H1 (cell line): ENCODE measurements around the gene POP5. TPM values are rescaled to one million over a fixed set of nuclear protein-coding genes. Genes with fewer than 3 reads are reported as not detected.

Experiments used
- CTCF ChIA-PET: fragments of 300-600 bp; sonication (Branson Sonifier 250); formaldehyde crosslinking; loops from one replicate; lab custom pipeline; 2021; ENCODE audit not compliant: partially characterized antibody; lab: Charles Lee
- POLR2A ChIA-PET: fragments of 300-600 bp; sonication (Branson Sonifier 250); formaldehyde crosslinking; loops from one replicate; lab custom pipeline; 2021; ENCODE audit warnings: inconsistent platforms; ENCODE audit not compliant: partially characterized antibody; lab: Charles Lee
- DNase-seq, 2 experiments: peaks; one replicate each; pipeline versions ENCODE4 v3.0.0 to v3.0.0-alpha.2; 2010 to 2022; ENCODE audit warnings: low spot score in 2 of 2, low read depth in 1 of 2, mixed read lengths in 1 of 2
- FAIRE-seq: peaks from 2 replicates; lab custom pipeline; 2011; peaks lifted over from hg19 to GRCh38; lab: Jason Lieb, UNC
- H2AFZ ChIP-seq: 2 replicates; pipeline ENCODE4 v1.8.1; 2012; ENCODE audit warnings: low read length, inconsistent platforms
- H2AK5ac ChIP-seq: 2 replicates; pipeline ENCODE4 v1.6.1; 2013; ENCODE audit warnings: low read depth, low read length
- H2BK120ac ChIP-seq: replicated peaks from 2 replicates; pipeline ENCODE3; 2013; ENCODE audit warnings: low read depth, low read length, inconsistent platforms
- H2BK12ac ChIP-seq: 2 replicates; pipeline ENCODE4 v1.6.1; 2013; ENCODE audit warnings: low read depth, low read length
- H2BK15ac ChIP-seq: 2 replicates; pipeline ENCODE4 v1.6.1; 2013; ENCODE audit warnings: low read length
- H2BK20ac ChIP-seq: 2 replicates; pipeline ENCODE4 v1.6.1; 2013; ENCODE audit warnings: low read length
- H2BK5ac ChIP-seq: 2 replicates; pipeline ENCODE4 v1.6.1; 2013; ENCODE audit warnings: low read depth, low read length
- H3K14ac ChIP-seq: 2 replicates; pipeline ENCODE4 v1.6.1; 2013; ENCODE audit warnings: inconsistent platforms; ENCODE audit not compliant: insufficient read length
- H3K18ac ChIP-seq: 2 replicates; pipeline ENCODE4 v1.6.1; 2013; ENCODE audit warnings: low read length; ENCODE audit errors: extremely low read depth
- H3K23ac ChIP-seq: 2 replicates; pipeline ENCODE4 v1.6.1; 2013; ENCODE audit warnings: inconsistent platforms; ENCODE audit not compliant: insufficient read length
- H3K23me2 ChIP-seq: 2 replicates; pipeline ENCODE4 v1.6.1; 2013; ENCODE audit warnings: low read depth, low read length
- H3K27ac ChIP-seq: 2 replicates; pipeline ENCODE4 v1.6.1; 2011; ENCODE audit warnings: low read depth, low read length, inconsistent platforms
- H3K27me3 ChIP-seq, 4 experiments: replicated peaks in 1 of 4; 1 replicate in 1 of 4; 2 replicates in 3 of 4; pipeline versions ENCODE4 v1.6.1 to v1.8.1; 2011 to 2013; ENCODE audit warnings: low read length in 3 of 4, mild to moderate bottlenecking in 3 of 4, inconsistent platforms in 2 of 4, mixed read lengths in 2 of 4, moderate library complexity in 1 of 4; ENCODE audit not compliant: control insufficient read depth in 3 of 4, insufficient read depth in 3 of 4; ENCODE audit errors: extremely low read depth in 1 of 4
- H3K36me3 ChIP-seq, 4 experiments: 2 replicates each; pipeline versions ENCODE4 v1.6.1 to v1.8.1; 2011 to 2013; ENCODE audit warnings: mild to moderate bottlenecking in 4 of 4, low read length in 3 of 4, moderate library complexity in 2 of 4, control low read depth in 1 of 4, inconsistent platforms in 1 of 4; ENCODE audit not compliant: insufficient read depth in 4 of 4, control insufficient read depth in 2 of 4
- H3K4ac ChIP-seq: replicated peaks from 2 replicates; pipeline ENCODE3; 2013; ENCODE audit warnings: low read length, low read depth, mixed read lengths, inconsistent platforms; ENCODE audit not compliant: insufficient read length
- H3K4me1 ChIP-seq, 4 experiments: replicated peaks in 1 of 4; 1 replicate in 1 of 4; 2 replicates in 3 of 4; pipeline versions ENCODE4 v1.6.1 to v1.8.1; 2011 to 2013; ENCODE audit warnings: low read length in 3 of 4, inconsistent platforms in 2 of 4, mixed read lengths in 1 of 4; ENCODE audit not compliant: insufficient read depth in 4 of 4, control insufficient read depth in 3 of 4
- H3K4me2 ChIP-seq, 2 experiments: 2 replicates each; pipeline versions ENCODE4 v1.6.1 to v1.8.1; 2011 to 2013; ENCODE audit warnings: low read depth in 2 of 2, low read length in 2 of 2, control low read depth in 1 of 2, inconsistent platforms in 1 of 2, mild to moderate bottlenecking in 1 of 2; ENCODE audit not compliant: insufficient read depth in 1 of 2
- H3K4me3 ChIP-seq, 4 experiments: fragments of 200-600, 300-600 bp in 1 of 4; sonication (generic), shearing (Covaris generic), sonication (Bioruptor Twin) in 1 of 4; 2 replicates each; pipeline versions ENCODE4 v1.5.1 to v1.8.1; 2011 to 2016; ENCODE audit warnings: low read length in 4 of 4, low read depth in 3 of 4, control low read depth in 2 of 4, inconsistent platforms in 2 of 4, mild to moderate bottlenecking in 2 of 4, mixed read lengths in 1 of 4, moderate library complexity in 1 of 4; ENCODE audit not compliant: insufficient read depth in 2 of 4; ENCODE audit errors: extremely low read depth in 1 of 4
- H3K56ac ChIP-seq: replicated peaks from 2 replicates; pipeline ENCODE3; 2013; ENCODE audit warnings: low read depth, mild to moderate bottlenecking, mixed read lengths, low read length, inconsistent platforms; ENCODE audit not compliant: insufficient read length
- H3K79me1 ChIP-seq: 2 replicates; pipeline ENCODE4 v1.6.1; 2013; ENCODE audit warnings: low read depth, low read length, control low read depth
- H3K79me2 ChIP-seq, 2 experiments: 2 replicates each; pipeline versions ENCODE4 v1.6.1 to v1.8.1; 2012 to 2013; ENCODE audit warnings: low read length in 2 of 2, mild to moderate bottlenecking in 2 of 2, inconsistent platforms in 1 of 2; ENCODE audit not compliant: insufficient read depth in 2 of 2, control insufficient read depth in 1 of 2
- H3K9ac ChIP-seq, 4 experiments: replicated peaks in 1 of 4; 1 replicate in 1 of 4; 2 replicates in 3 of 4; pipeline versions ENCODE4 v1.6.1 to v1.8.1; 2011 to 2013; ENCODE audit warnings: low read depth in 3 of 4, low read length in 3 of 4, control low read depth in 2 of 4, mild to moderate bottlenecking in 2 of 4, moderate library complexity in 2 of 4, inconsistent platforms in 1 of 4; ENCODE audit errors: extremely low read depth in 1 of 4
- H3K9me3 ChIP-seq, 2 experiments: 2 replicates each; pipeline versions ENCODE4 v1.6.1 to v1.8.1; 2012 to 2013; ENCODE audit warnings: mild to moderate bottlenecking in 2 of 2, moderate library complexity in 2 of 2, control low read depth in 1 of 2, inconsistent platforms in 1 of 2, low read depth in 1 of 2, low read length in 1 of 2, mixed read lengths in 1 of 2; ENCODE audit not compliant: insufficient read depth in 2 of 2
- H4K20me1 ChIP-seq, 2 experiments: replicated peaks in 1 of 2; 2 replicates each; pipeline versions ENCODE3 to v1.8.1; 2011 to 2013; ENCODE audit warnings: inconsistent platforms in 2 of 2, low read length in 2 of 2, mild to moderate bottlenecking in 1 of 2; ENCODE audit not compliant: insufficient read depth in 2 of 2, control insufficient read depth in 1 of 2
- H4K5ac ChIP-seq: 2 replicates; pipeline ENCODE4 v1.6.1; 2013; ENCODE audit warnings: low read length, low read depth, mixed read lengths, inconsistent platforms; ENCODE audit not compliant: insufficient read length
- H4K8ac ChIP-seq: 2 replicates; pipeline ENCODE4 v1.8.0; 2013; ENCODE audit warnings: mild to moderate bottlenecking, moderate library complexity, low read length, inconsistent platforms; ENCODE audit not compliant: insufficient read depth; ENCODE audit errors: extremely low read depth
- H4K91ac ChIP-seq: replicated peaks from 2 replicates; pipeline ENCODE3; 2013; ENCODE audit warnings: low read length, mixed read lengths, inconsistent platforms; ENCODE audit not compliant: insufficient read length
- EGR1 ChIP-seq: IDR thresholded peaks from 2 replicates; pipeline ENCODE4 v1.6.1; 2011; ENCODE audit warnings: low read depth, low read length, borderline replicate concordance
- GABPA ChIP-seq: IDR thresholded peaks from 2 replicates; pipeline ENCODE4 v1.6.1; 2011; ENCODE audit warnings: mild to moderate bottlenecking, low read length, moderate library complexity, borderline replicate concordance; ENCODE audit not compliant: insufficient read depth
- MAFK ChIP-seq: IDR thresholded peaks from 2 replicates; pipeline ENCODE4 v1.6.1; 2012; ENCODE audit warnings: low read depth, mild to moderate bottlenecking, improper control_type of control experiment, low read length
- POLR2AphosphoS5 ChIP-seq: IDR thresholded peaks from 2 replicates; pipeline ENCODE4 v1.6.1; 2011; ENCODE audit warnings: low read depth, low read length
- WGBS, 2 experiments: shearing (Covaris generic) in 1 of 2; methylation state at CpG; one replicate each; pipeline versions ENCODE4 v1.1.6 to v1.1.7; 2013 to 2015; ENCODE audit warnings: low lambda C conversion rate in 2 of 2, mixed read lengths in 2 of 2, inconsistent platforms in 1 of 2, low coverage in 1 of 2, missing lambda C conversion rate in 1 of 2; ENCODE audit not compliant: insufficient replicate concordance in 2 of 2, insufficient coverage in 1 of 2, insufficient read length in 1 of 2; ENCODE audit errors: extremely low coverage in 1 of 2, missing lambda C conversion rate in 1 of 2; 5-methylcytosine and 5-hydroxymethylcytosine counted together
- polyA plus RNA-seq, 7 experiments: library from polyadenylated mRNA; depleted of rRNA in 3 of 7; stranded (reverse) in 5 of 7; unstranded in 2 of 7; fragments of >200 nt in 5 of 7; fragments of 200-250 nt in 2 of 7; gene quantifications; 1 replicate in 5 of 7; 2 replicates in 1 of 7; 4 replicates in 1 of 7; pipeline versions ENCODE4 v1.2.1 to v1.2.3, GENCODE V29; 2011 to 2013; ENCODE audit warnings: missing spikeins in 2 of 7, mixed read lengths in 2 of 7
- total RNA-seq: library from RNA; stranded (reverse); fragmentation: NEBNext Ultra II Directional; extraction: Animal tissue kit (Norgen Biotek cat#: 25700); gene quantifications from 2 replicates; pipeline ENCODE4 v1.2.1, GENCODE V29; 2021
- TF ChIP-seq, protein P1 (sequence below): IDR thresholded peaks from 2 replicates; pipeline ENCODE4 v1.6.1; 2011; ENCODE audit warnings: low read depth, mild to moderate bottlenecking, low read length; ENCODE audit not compliant: insufficient read depth

POP5 gene
- total and polyA plus RNA-seq, 2 of the 8 experiments (the other 6 are each of a cell fraction or from before 2014, with no cell fraction given): 59.7 to 124 TPM

GRCh38 chr12:120554678-120555077 lies 26.5 kb downstream of the POP5 start:
- TF ChIP-seq GABPA (no peak), POLR2AphosphoS5 (no peak), EGR1 (no peak), MAFK (no peak)
- TF ChIP-seq, protein P1, sequence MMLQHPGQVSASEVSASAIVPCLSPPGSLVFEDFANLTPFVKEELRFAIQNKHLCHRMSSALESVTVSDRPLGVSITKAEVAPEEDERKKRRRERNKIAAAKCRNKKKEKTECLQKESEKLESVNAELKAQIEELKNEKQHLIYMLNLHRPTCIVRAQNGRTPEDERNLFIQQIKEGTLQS: no peak
- H3K79me2 ChIP-seq: peaks cover 0 to 8% of the 10 kb centered on the region in 2 experiments; a peak in 1 of 4 replicates
- H3K4me1 ChIP-seq: no peaks in the 10 kb centered on the region
- no peak overlapping the region for H2BK120ac ChIP-seq
- H3K9me3 ChIP-seq: no peaks in the 10 kb centered on the region
- no peak overlapping the region for H3K23ac ChIP-seq
- CTCF ChIA-PET: interaction anchor here (0.8 to 1.1 kb wide), 2 partner anchors 46 to 52 kb away, joined by 3 to 4 read pairs; no protein-coding TSS in a partner anchor
- no peaks in the 10 kb centered on the region for H3K23me2 ChIP-seq
- H4K91ac ChIP-seq: no peak overlapping the region
- H2BK20ac ChIP-seq: no peak overlapping the region
- H4K5ac ChIP-seq: no peak overlapping the region
- DNase-seq (no peak), FAIRE-seq (no peak)
- H3K14ac ChIP-seq: no peak overlapping the region
- no peak overlapping the region for H4K8ac ChIP-seq
- no peak overlapping the region for H3K9ac ChIP-seq
- 95% methylated on average over 1 of the region's 1 CpG; no CpG with 5 or more reads in 1 of the 2 experiments for WGBS, 2 experiments
- H2AFZ ChIP-seq: no peak overlapping the region
- no peak overlapping the region for H2BK15ac ChIP-seq
- H3K56ac ChIP-seq: no peak overlapping the region
- H3K27me3 ChIP-seq: no peaks in the 10 kb centered on the region
- peaks cover 0 to 6% of the 10 kb centered on the region in 2 experiments for H4K20me1 ChIP-seq
- H3K4me2 ChIP-seq: no peak overlapping the region
- no peak overlapping the region for H3K4me3 ChIP-seq
- no peak overlapping the region for H3K18ac ChIP-seq
- H3K36me3 ChIP-seq: peaks cover 11 to 50% (median 33%) of the 10 kb centered on the region in 4 experiments
- H2AK5ac ChIP-seq: no peak overlapping the region
- no peaks in the 10 kb centered on the region; the same call in 1 of the 2 replicates for H3K79me1 ChIP-seq
- no peak overlapping the region for H2BK12ac ChIP-seq
- H3K27ac ChIP-seq: no peak overlapping the region
- POLR2A ChIA-PET: interaction anchor here (1.1 kb wide), 1 partner anchor 171 kb away, joined by 3 read pairs; no protein-coding TSS in a partner anchor
- no peak overlapping the region for H2BK5ac ChIP-seq
- H3K4ac ChIP-seq: no peak overlapping the region
